NCI-H1092 (cell line): Measurements from ENCODE around the gene ROR2.
A peak's percentile ranks its signal among the peaks of the same experiment; 100 is the strongest.
"Not testable (repeated sequence)": the region's sequence is repeated elsewhere in the genome, so short reads cannot be mapped to it uniquely, and the experiment has no call there.

Experiments
- DNase-seq: peaks from one replicate; lab custom pipeline; 2025; lab: John Stamatoyannopoulos, UW

The ROR2 gene

GRCh38 chr9:91677822-91678436 is 272.1 kb downstream of the ROR2 start:
- no peak for DNase-seq

- no peak for DNase-seq
Observed at GRCh38 chr9:91677331-91677730, 272.7 kb downstream of the ROR2 start.

- peak; percentile 17 for DNase-seq
Observed at GRCh38 chr9:91676046-91676445, 274.0 kb downstream of the ROR2 start.

GRCh38 chr9:91664663-91665062 is 285.4 kb downstream of the ROR2 start:
- DNase-seq: no peak

GRCh38 chr9:91663858-91664257 is 286.2 kb downstream of the ROR2 start:
- DNase-seq: no peak

GRCh38 chr9:91661451-91661850 is 288.6 kb downstream of the ROR2 start:
- no peak for DNase-seq

- no peak for DNase-seq
Observed at GRCh38 chr9:91660521-91660920, 289.5 kb downstream of the ROR2 start.

GRCh38 chr9:91659529-91660495 is 290.2 kb downstream of the ROR2 start:
- DNase-seq: no peak

GRCh38 chr9:91658513-91659105 is 291.4 kb downstream of the ROR2 start:
- DNase-seq: no peak

- DNase-seq: no peak
Observed at GRCh38 chr9:91657501-91657900, 292.5 kb downstream of the ROR2 start.

- DNase-seq: no peak
Observed at GRCh38 chr9:91655658-91656057, 294.4 kb downstream of the ROR2 start.

- DNase-seq: no peak
Observed at GRCh38 chr9:91655215-91655614, 294.8 kb downstream of the ROR2 start.

GRCh38 chr9:91654527-91654926 is 295.5 kb downstream of the ROR2 start:
- DNase-seq: no peak

- DNase-seq: no peak
Observed at GRCh38 chr9:91647371-91647770, 302.7 kb downstream of the ROR2 start.

- DNase-seq: no peak
Observed at GRCh38 chr9:91646702-91647101, 303.3 kb downstream of the ROR2 start.

- no peak for DNase-seq
Observed at GRCh38 chr9:91644433-91644832, 305.6 kb downstream of the ROR2 start.

GRCh38 chr9:91643481-91644077 is 306.4 kb downstream of the ROR2 start:
- DNase-seq: no peak

- no peak for DNase-seq
Observed at GRCh38 chr9:91642771-91643170, 307.3 kb downstream of the ROR2 start.

GRCh38 chr9:91640428-91640827 is 309.6 kb downstream of the ROR2 start:
- DNase-seq: no peak

- no peak for DNase-seq
Observed at GRCh38 chr9:91639054-91639453, 311.0 kb downstream of the ROR2 start.

- not testable (repeated sequence) for DNase-seq
Observed at GRCh38 chr9:91634832-91635231, 315.2 kb downstream of the ROR2 start.

GRCh38 chr9:91629718-91630117 is 320.3 kb downstream of the ROR2 start:
- DNase-seq: no peak

GRCh38 chr9:91628892-91629291 is 321.1 kb downstream of the ROR2 start:
- no peak for DNase-seq
